Bronchial epithelial cell (primary cell): ENCODE measurements around the gene HNRNPM. TPM values are rescaled to one million over a fixed set of nuclear protein-coding genes. Genes with fewer than 3 reads are reported as not detected.
"Not testable (repeated sequence)": the region's sequence is repeated elsewhere in the genome, so short reads cannot be mapped to it uniquely, and the experiment has no call there.

Source experiments
- DNase-seq: peaks from one replicate; pipeline ENCODE4 v3.0.0-alpha.2; 2010; ENCODE audit warnings: low read depth
- FAIRE-seq: peaks from 2 replicates; lab custom pipeline; 2011; peaks lifted over from hg19 to GRCh38; lab: Jason Lieb, UNC
- H3K27me3 ChIP-seq: 2 replicates; pipeline ENCODE4 v1.5.1; 2011; ENCODE audit warnings: low read length; ENCODE audit not compliant: control insufficient read depth, insufficient read depth
- H3K36me3 ChIP-seq: 2 replicates; pipeline ENCODE4 v1.5.1; 2011; ENCODE audit warnings: low read length; ENCODE audit not compliant: control insufficient read depth, insufficient read depth
- H3K4me3 ChIP-seq: 2 replicates; pipeline ENCODE4 v1.5.1; 2011; ENCODE audit warnings: mild to moderate bottlenecking, low read depth, low read length, control low read depth
- CTCF ChIP-seq: IDR thresholded peaks from 2 replicates; pipeline ENCODE4 v1.5.1; 2011; ENCODE audit warnings: mild to moderate bottlenecking, moderate library complexity, low read length, control low read depth, inconsistent platforms; ENCODE audit not compliant: insufficient read depth, severe bottlenecking
- total RNA-seq: library from RNA; depleted of rRNA; stranded (reverse); fragments of >200 nt; gene quantifications from 2 replicates; pipeline ENCODE4 v1.2.1, GENCODE V29; 2014

HNRNPM gene
- total RNA-seq, 1 donor from 2014 or later = 53.4 TPM

- no peak for FAIRE-seq
- Histone ChIP-seq H3K4me3 (peak overlapping the region; percentile 21), H3K27me3 (no peaks in the 10 kb centered on the region)
Observed at GRCh38 chr19:8512115-8512967, 67.6 kb downstream of the HNRNPM start.

GRCh38 chr19:8513036-8513686, 68.4 kb downstream of the HNRNPM start:
- H3K36me3 ChIP-seq = peaks cover 3% of the 10 kb centered on the region
- no peaks in the 10 kb centered on the region for H3K27me3 ChIP-seq
- no peak for TF ChIP-seq CTCF
- DNase-seq = no peak
- peak overlapping the region; percentile 77 for H3K4me3 ChIP-seq
- FAIRE-seq = no peak

More at GRCh38 chr19:8512115-8512967, 67.6 kb downstream of the HNRNPM start:
- TF ChIP-seq CTCF = no peak
- H3K36me3 ChIP-seq = peaks cover 3% of the 10 kb centered on the region
- DNase-seq = peak; percentile 25

- TF ChIP-seq CTCF = no peak
- peak within 1 kb of the TSS; percentile 77 for H3K4me3 ChIP-seq
- no peaks in the 10 kb centered on the region for H3K27me3 ChIP-seq
- peak; percentile 82 for DNase-seq
- H3K36me3 ChIP-seq = peaks cover 3% of the 10 kb centered on the region
- no peak for FAIRE-seq
Observed at GRCh38 chr19:8513687-8514504, 69.1 kb downstream of the HNRNPM start, which contains the start of gene ZNF414. TSS of gene ZNF414 (minus strand) at chr19:8514167. CDS start at chr19:8514046, 121 bp downstream.

- not testable (repeated sequence) for FAIRE-seq, H3K27me3 ChIP-seq, DNase-seq, H3K36me3 ChIP-seq
- peak overlapping the region; percentile 77 for H3K4me3 ChIP-seq
Observed at GRCh38 chr19:8514505-8515009, 69.8 kb downstream of the HNRNPM start.

GRCh38 chr19:8515317-8515716, 70.5 kb downstream of the HNRNPM start:
- Histone ChIP-seq H3K36me3 (peaks cover 3% of the 10 kb centered on the region), H3K27me3 (no peaks in the 10 kb centered on the region), H3K4me3 (no peak overlapping the region)
- TF ChIP-seq CTCF = no peak
- peak; percentile 62 for FAIRE-seq
- no peak for DNase-seq
